ENCODE results near the gene IL12RB1.

IL12RB1 gene

GRCh38 chr19:18059297-18059696 lies 27.4 kb downstream of the IL12RB1 start:
- no peak overlapping the region for H3K4me3 ChIP-seq (ENCODE audit: low read depth in 1 of 2, low read length in 2 of 2)
- H3K9me3 ChIP-seq (ENCODE audit: control insufficient read depth in 1 of 2, low read length in 2 of 2) = no peaks in the 10 kb centered on the region

GRCh38 chr19:18058208-18059009 lies 28.3 kb downstream of the IL12RB1 start:
- H3K27ac ChIP-seq (ENCODE audit: low read length) = peak overlapping the region; percentile 45
- H3K36me3 ChIP-seq (ENCODE audit: control insufficient read depth in 1 of 2, insufficient read depth in 2 of 2, low read length in 2 of 2) = no peaks in the 10 kb centered on the region
- no peaks in the 10 kb centered on the region for H3K9me3 ChIP-seq (ENCODE audit: control insufficient read depth in 1 of 2, low read length in 2 of 2)
- H3K27me3 ChIP-seq (ENCODE audit: low read depth, low read length) = no peaks in the 10 kb centered on the region
- H3K4me3 ChIP-seq (ENCODE audit: low read depth in 1 of 2, low read length in 2 of 2) = peak overlapping the region in 1 of 2 donors; percentile 49
- peaks cover 3 to 11% of the 10 kb centered on the region in 2 donors for H3K4me1 ChIP-seq (ENCODE audit: control insufficient read depth in 1 of 2, insufficient read depth in 2 of 2, low read length in 2 of 2)

More at GRCh38 chr19:18059297-18059696, 27.4 kb downstream of the IL12RB1 start:
- H3K36me3 ChIP-seq (ENCODE audit: control insufficient read depth in 1 of 2, insufficient read depth in 2 of 2, low read length in 2 of 2) = no peaks in the 10 kb centered on the region
- no peak overlapping the region for H3K27ac ChIP-seq (ENCODE audit: low read length)
- H3K27me3 ChIP-seq (ENCODE audit: low read depth, low read length) = no peaks in the 10 kb centered on the region
- H3K4me1 ChIP-seq (ENCODE audit: control insufficient read depth in 1 of 2, insufficient read depth in 2 of 2, low read length in 2 of 2) = peaks cover 3 to 11% of the 10 kb centered on the region in 2 donors

- Histone ChIP-seq H3K36me3 (ENCODE audit: control insufficient read depth in 1 of 2, insufficient read depth in 2 of 2, low read length in 2 of 2) (no peaks in the 10 kb centered on the region), H3K27ac (ENCODE audit: low read length) (no peak overlapping the region), H3K27me3 (ENCODE audit: low read depth, low read length) (no peaks in the 10 kb centered on the region), H3K4me3 (ENCODE audit: low read depth in 1 of 2, low read length in 2 of 2) (no peak overlapping the region), H3K4me1 (ENCODE audit: control insufficient read depth in 1 of 2, insufficient read depth in 2 of 2, low read length in 2 of 2) (peaks cover 3 to 11% of the 10 kb centered on the region in 2 donors), H3K9me3 (ENCODE audit: control insufficient read depth in 1 of 2, low read length in 2 of 2) (no peaks in the 10 kb centered on the region)
Measured at GRCh38 chr19:18057557-18057956, 29.2 kb downstream of the IL12RB1 start.

GRCh38 chr19:18055967-18056366 lies 30.8 kb downstream of the IL12RB1 start:
- Histone ChIP-seq H3K27ac (ENCODE audit: low read length) (no peak overlapping the region), H3K27me3 (ENCODE audit: low read depth, low read length) (no peaks in the 10 kb centered on the region), H3K4me1 (ENCODE audit: control insufficient read depth in 1 of 2, insufficient read depth in 2 of 2, low read length in 2 of 2) (peaks cover 3 to 19% of the 10 kb centered on the region in 2 donors), H3K36me3 (ENCODE audit: control insufficient read depth in 1 of 2, insufficient read depth in 2 of 2, low read length in 2 of 2) (no peaks in the 10 kb centered on the region), H3K9me3 (ENCODE audit: control insufficient read depth in 1 of 2, low read length in 2 of 2) (no peaks in the 10 kb centered on the region), H3K4me3 (ENCODE audit: low read depth in 1 of 2, low read length in 2 of 2) (no peak overlapping the region)

- Histone ChIP-seq H3K27me3 (ENCODE audit: low read depth, low read length) (no peaks in the 10 kb centered on the region), H3K4me3 (ENCODE audit: low read depth in 1 of 2, low read length in 2 of 2) (no peak overlapping the region), H3K9me3 (ENCODE audit: control insufficient read depth in 1 of 2, low read length in 2 of 2) (no peaks in the 10 kb centered on the region), H3K36me3 (ENCODE audit: control insufficient read depth in 1 of 2, insufficient read depth in 2 of 2, low read length in 2 of 2) (no peaks in the 10 kb centered on the region), H3K4me1 (ENCODE audit: control insufficient read depth in 1 of 2, insufficient read depth in 2 of 2, low read length in 2 of 2) (peaks cover 3 to 23% of the 10 kb centered on the region in 2 donors), H3K27ac (ENCODE audit: low read length) (no peak overlapping the region)
Measured at GRCh38 chr19:18053576-18054219, 33.0 kb downstream of the IL12RB1 start.

GRCh38 chr19:18051887-18052286 lies 34.8 kb downstream of the IL12RB1 start:
- no peak overlapping the region for H3K4me3 ChIP-seq (ENCODE audit: low read depth in 1 of 2, low read length in 2 of 2)

GRCh38 chr19:18049385-18049784 lies 37.3 kb downstream of the IL12RB1 start:
- Histone ChIP-seq H3K27ac (ENCODE audit: low read length) (no peak overlapping the region), H3K4me1 (ENCODE audit: control insufficient read depth in 1 of 2, insufficient read depth in 2 of 2, low read length in 2 of 2) (peaks cover 4 to 22% of the 10 kb centered on the region in 2 donors), H3K9me3 (ENCODE audit: control insufficient read depth in 1 of 2, low read length in 2 of 2) (no peaks in the 10 kb centered on the region), H3K36me3 (ENCODE audit: control insufficient read depth in 1 of 2, insufficient read depth in 2 of 2, low read length in 2 of 2) (no peaks in the 10 kb centered on the region), H3K4me3 (ENCODE audit: low read depth in 1 of 2, low read length in 2 of 2) (no peak overlapping the region), H3K27me3 (ENCODE audit: low read depth, low read length) (no peaks in the 10 kb centered on the region)

More at GRCh38 chr19:18051887-18052286, 34.8 kb downstream of the IL12RB1 start:
- no peaks in the 10 kb centered on the region for H3K36me3 ChIP-seq (ENCODE audit: control insufficient read depth in 1 of 2, insufficient read depth in 2 of 2, low read length in 2 of 2)
- H3K27me3 ChIP-seq (ENCODE audit: low read depth, low read length) = no peaks in the 10 kb centered on the region
- peaks cover 0 to 13% of the 10 kb centered on the region in 2 donors for H3K4me1 ChIP-seq (ENCODE audit: control insufficient read depth in 1 of 2, insufficient read depth in 2 of 2, low read length in 2 of 2)
- H3K9me3 ChIP-seq (ENCODE audit: control insufficient read depth in 1 of 2, low read length in 2 of 2) = no peaks in the 10 kb centered on the region
- no peak overlapping the region for H3K27ac ChIP-seq (ENCODE audit: low read length)

- no peaks in the 10 kb centered on the region for H3K36me3 ChIP-seq (ENCODE audit: control insufficient read depth in 1 of 2, insufficient read depth in 2 of 2, low read length in 2 of 2)
- H3K27ac ChIP-seq (ENCODE audit: low read length) = no peak overlapping the region
- H3K27me3 ChIP-seq (ENCODE audit: low read depth, low read length) = no peaks in the 10 kb centered on the region
- H3K4me1 ChIP-seq (ENCODE audit: control insufficient read depth in 1 of 2, insufficient read depth in 2 of 2, low read length in 2 of 2) = peaks cover 4 to 14% of the 10 kb centered on the region in 2 donors
- H3K9me3 ChIP-seq (ENCODE audit: control insufficient read depth in 1 of 2, low read length in 2 of 2) = no peaks in the 10 kb centered on the region
- no peak overlapping the region for H3K4me3 ChIP-seq (ENCODE audit: low read depth in 1 of 2, low read length in 2 of 2)
Measured at GRCh38 chr19:18046059-18046718, 40.5 kb downstream of the IL12RB1 start.

- Histone ChIP-seq H3K4me3 (ENCODE audit: low read depth in 1 of 2, low read length in 2 of 2) (peak overlapping the region; percentile 65 to 75), H3K4me1 (ENCODE audit: control insufficient read depth in 1 of 2, insufficient read depth in 2 of 2, low read length in 2 of 2) (peaks cover 4 to 14% of the 10 kb centered on the region in 2 donors), H3K27ac (ENCODE audit: low read length) (peak overlapping the region; percentile 25), H3K27me3 (ENCODE audit: low read depth, low read length) (no peaks in the 10 kb centered on the region), H3K9me3 (ENCODE audit: control insufficient read depth in 1 of 2, low read length in 2 of 2) (no peaks in the 10 kb centered on the region), H3K36me3 (ENCODE audit: control insufficient read depth in 1 of 2, insufficient read depth in 2 of 2, low read length in 2 of 2) (no peaks in the 10 kb centered on the region)
Measured at GRCh38 chr19:18045307-18046050, 41.3 kb downstream of the IL12RB1 start.

- Histone ChIP-seq H3K27me3 (ENCODE audit: low read depth, low read length) (no peaks in the 10 kb centered on the region), H3K27ac (ENCODE audit: low read length) (peak overlapping the region; percentile 25), H3K4me3 (ENCODE audit: low read depth in 1 of 2, low read length in 2 of 2) (peak overlapping the region; percentile 65 to 75), H3K36me3 (ENCODE audit: control insufficient read depth in 1 of 2, insufficient read depth in 2 of 2, low read length in 2 of 2) (no peaks in the 10 kb centered on the region), H3K4me1 (ENCODE audit: control insufficient read depth in 1 of 2, insufficient read depth in 2 of 2, low read length in 2 of 2) (peaks cover 4 to 14% of the 10 kb centered on the region in 2 donors), H3K9me3 (ENCODE audit: control insufficient read depth in 1 of 2, low read length in 2 of 2) (no peaks in the 10 kb centered on the region)
Measured at GRCh38 chr19:18044825-18045304, 41.9 kb downstream of the IL12RB1 start.

Data from muscle layer of duodenum (tissue), 2 donors.